Measurements from ENCODE around the gene CLDN3.
"Not testable (repeated sequence)": the region's sequence is repeated elsewhere in the genome, so short reads cannot be mapped to it uniquely, and the experiment has no call there.

CLDN3 gene

GRCh38 chr7:73736885-73737284 is 33.2 kb downstream of the CLDN3 start:
- no peak for DNase-seq

DNA sequence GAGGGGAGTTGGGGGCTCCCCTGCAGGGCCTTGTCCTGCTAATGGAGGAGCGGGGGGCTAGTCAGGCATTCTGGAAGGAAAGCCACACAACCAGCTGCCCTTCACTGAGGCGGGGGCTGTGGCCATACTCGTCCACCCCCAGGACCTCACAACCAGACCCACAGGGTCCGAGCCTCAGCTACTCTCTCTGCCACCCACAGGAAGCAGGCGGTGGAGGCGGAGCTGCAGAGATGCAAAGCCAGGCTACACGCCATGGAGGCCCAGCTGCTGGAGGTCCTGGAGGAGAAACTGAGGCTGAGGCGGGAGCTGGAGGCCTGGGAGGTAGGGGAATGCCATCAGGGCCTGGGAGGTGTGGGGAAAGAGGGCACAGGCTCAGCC is 34.6 kb downstream of the CLDN3 start:
- no peak for DNase-seq

DNA sequence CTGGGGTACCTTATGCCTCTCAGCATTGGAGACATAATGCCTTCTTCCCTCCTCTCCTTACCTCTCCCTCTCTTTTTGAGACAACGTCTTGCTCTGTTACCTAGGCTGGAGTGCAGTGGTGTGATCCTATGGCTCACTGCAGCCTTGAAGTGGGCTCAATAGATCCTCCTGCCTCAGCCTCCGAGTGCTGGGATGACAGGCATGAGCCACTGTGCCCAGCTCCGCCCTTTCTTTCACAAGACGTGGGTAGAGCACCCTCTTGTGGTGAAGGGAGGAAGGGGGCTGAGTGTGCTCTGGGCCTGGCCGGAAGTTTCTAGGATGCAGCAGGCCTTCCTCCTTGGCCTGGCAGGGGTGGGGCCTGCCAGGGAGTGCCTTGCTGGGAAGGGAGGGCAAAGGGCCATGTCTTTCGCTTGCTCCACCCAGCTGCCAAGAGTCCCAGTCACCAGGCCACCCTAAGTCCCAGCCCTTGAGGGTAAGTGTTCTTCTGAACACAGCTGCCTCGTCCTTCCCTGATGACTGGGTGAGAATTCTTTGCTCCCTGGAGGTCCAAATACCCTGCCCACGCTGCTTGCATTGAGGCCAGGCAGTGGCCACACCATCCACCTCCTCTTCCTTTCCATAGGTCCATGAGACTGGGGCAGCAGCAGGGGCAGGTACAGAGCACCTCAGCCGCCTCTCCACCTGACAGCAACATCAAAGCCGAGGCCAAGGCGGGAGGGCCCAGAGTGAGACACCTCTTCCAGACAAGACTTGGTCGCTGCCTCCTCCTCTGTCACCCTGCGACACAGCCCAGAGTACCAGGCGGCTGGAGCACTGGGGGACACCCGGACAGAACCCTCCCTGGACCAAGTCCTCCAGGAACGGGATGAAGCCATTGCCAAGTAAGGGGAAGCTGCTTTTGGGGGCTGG is 35.2 kb downstream of the CLDN3 start:
- peak; percentile 43 to 88 (median 71) for DNase-seq

DNA sequence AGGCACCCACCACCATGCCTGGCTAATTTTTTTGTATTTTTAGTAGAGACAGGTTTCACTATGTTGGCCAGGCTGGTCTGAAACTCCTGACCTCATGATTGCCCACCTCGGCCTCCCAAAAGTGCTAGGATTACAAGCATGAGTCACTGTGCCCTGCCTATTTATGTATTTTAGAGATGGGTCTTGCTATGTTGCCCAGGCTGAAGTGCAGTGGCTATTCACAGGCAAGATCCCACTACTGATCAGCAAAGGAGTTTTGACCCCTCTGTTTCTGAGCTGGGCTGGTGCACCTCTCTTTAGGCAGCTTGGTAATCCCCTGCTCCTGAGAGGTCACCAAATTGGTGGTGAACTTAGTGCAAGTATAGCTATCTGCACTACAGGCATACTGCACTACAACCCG is 37.7 kb downstream of the CLDN3 start:
- no peak for DNase-seq

GRCh38 chr7:73730485-73730884 is 39.6 kb downstream of the CLDN3 start:
- no peak for DNase-seq

DNA sequence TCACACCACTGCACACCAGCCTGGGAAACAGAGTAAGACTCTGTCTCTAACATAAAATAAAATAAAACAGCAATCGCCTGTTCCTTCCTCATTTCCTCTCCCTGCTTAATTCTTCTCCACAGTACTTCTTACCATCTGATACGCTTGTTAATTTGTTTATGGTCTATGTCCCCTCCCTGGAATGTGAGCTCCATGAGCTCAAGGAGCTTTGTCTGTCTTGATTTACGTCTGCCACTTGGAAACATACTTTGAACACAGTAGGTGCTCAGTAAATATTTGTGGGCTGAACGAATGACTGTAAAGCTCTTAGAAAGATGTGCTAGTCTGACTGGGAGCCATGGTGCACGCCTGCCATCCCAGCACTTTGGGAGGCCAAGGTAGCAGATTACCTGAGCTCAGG is 41.5 kb downstream of the CLDN3 start:
- no peak for DNase-seq

DNA sequence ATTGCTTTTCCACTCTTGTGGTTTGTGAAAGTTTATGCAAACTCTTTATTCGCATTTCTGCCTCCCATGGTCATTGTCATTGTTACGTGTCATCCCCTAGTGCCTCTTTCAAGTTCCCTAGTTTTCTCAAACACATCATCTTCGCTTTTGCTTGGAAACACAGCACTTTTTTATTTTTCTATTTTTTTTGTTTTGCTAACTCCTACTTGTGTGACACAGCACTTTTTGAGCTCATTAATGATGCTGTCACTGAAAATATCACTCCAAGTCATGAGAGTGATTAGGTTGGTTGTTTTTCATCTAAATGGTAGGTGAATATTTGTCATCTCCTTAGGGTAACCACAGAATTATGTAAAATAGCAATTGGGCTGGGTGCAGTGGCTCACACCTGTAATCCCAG is 42.1 kb downstream of the CLDN3 start:
- no peak for DNase-seq

DNA sequence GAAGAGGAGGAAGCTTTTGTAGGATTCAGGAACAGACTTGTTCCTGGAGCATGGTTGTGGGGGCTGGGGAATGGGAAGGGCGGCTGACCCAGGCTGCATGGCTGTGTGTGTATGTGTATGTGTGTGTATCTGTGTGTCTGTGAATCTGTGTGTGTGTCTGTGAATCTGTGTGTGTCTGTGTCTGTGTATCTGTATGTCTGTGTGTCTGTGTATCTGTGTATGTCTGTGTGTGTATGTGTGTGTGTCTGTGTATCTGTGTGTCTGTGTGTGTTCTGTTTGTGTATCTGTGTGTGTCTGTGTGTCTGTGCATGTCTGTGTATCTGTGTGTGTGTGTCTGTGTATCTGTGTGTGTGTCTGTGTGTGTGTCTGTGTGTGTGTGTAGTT is 44.0 kb downstream of the CLDN3 start:
- no peak for DNase-seq

DNA sequence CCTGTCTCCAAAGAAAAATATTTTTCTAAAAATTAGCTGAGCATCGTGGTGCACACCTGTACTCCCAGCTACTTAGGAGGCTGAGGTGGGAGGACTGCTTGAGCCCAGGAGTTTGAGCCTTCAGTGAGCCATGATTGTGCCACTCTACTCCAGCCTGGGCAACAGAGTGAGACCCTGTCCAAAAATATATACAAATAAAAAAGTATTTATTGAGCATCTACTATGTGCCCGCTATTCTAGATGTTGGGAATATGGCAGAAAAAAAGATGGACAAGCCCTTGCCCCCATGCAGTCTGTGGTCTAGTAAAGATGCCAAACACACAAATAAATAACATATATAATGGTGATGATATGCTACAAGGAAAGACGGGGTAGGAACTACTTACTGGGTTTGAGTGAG is 46.3 kb downstream of the CLDN3 start:
- DNase-seq: no peak

- DNase-seq: no peak
Measured at GRCh38 chr7:73722785-73723184, 47.3 kb downstream of the CLDN3 start.

DNA sequence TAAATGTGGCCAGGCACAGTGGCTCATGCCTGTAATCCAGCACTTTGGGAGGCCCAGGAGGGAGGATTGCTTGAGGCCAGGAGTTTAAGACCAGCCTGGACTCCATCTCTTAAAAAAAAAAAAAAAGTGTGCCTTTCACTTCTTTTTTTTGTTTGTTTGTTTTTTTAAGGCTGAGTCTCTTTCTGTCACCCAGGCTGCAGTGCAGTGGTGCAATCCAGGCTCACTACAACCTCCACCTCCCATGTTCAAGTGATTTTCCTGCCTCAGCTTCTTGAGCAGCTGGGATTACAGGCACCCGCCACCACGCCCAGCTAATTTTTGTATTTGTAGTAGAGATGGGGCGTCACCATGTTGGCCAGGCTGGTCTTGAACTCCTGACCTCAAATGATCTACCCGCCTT is 47.9 kb downstream of the CLDN3 start:
- not testable (repeated sequence) for DNase-seq

GRCh38 chr7:73721377-73721817 is 48.7 kb downstream of the CLDN3 start:
- no peak for DNase-seq

GRCh38 chr7:73720443-73720842 is 49.6 kb downstream of the CLDN3 start:
- not testable (repeated sequence) for DNase-seq

DNA sequence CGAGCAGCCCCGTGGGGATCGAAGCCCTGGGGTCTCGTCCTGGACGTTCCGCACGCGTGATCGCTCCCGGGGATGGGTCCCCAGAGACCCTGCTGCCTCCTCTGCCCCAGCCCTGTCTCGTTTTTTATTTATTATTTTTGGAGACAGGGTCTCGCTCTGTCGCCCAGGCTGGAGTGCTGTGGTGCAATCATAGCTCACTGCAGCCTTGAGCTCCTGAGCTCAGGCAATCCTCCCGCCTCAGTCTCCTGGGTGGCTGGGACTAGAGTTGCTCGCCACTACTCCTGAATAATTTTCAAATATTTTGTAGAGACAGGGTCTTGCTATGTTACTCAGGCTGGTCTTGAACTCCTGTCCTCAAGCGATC is 50.3 kb downstream of the CLDN3 start:
- no peak for DNase-seq

Data from T-helper 2 cell (primary cell).